K562 (cell line): ENCODE results near the gene TTLL10. TPM values are rescaled to one million over a fixed set of nuclear protein-coding genes. Genes with fewer than 3 reads are reported as not detected.
A peak's percentile ranks its signal among the peaks of the same experiment; 100 is the strongest.

ENCODE experiments used
- ADNP ChIP-seq: fragments of 200-800 bp; sonication (Bioruptor generic); IDR thresholded peaks from 2 replicates; pipeline ENCODE4 v1.6.1; 2016; ENCODE audit warnings: missing genetic modification characterization, missing compliant biosample characterization
- ARNT ChIP-seq, 2 experiments: fragments of 450-650 bp; IDR thresholded peaks; 2 replicates each; pipeline ENCODE4 v1.6.1; 2016; ENCODE audit warnings: mild to moderate bottlenecking in 1 of 2
- CCAR2 ChIP-seq: fragments of 200-400 bp; formaldehyde crosslinking; IDR thresholded peaks from 2 replicates; pipeline ENCODE4 v1.6.1; 2017; ENCODE audit warnings: mild to moderate bottlenecking, low read depth, low read length
- CEBPB ChIP-seq: fragments of 450-650 bp; IDR thresholded peaks from 2 replicates; pipeline ENCODE4 v1.6.1; 2016; ENCODE audit warnings: missing genetic modification characterization, missing compliant biosample characterization
- CHD1 ChIP-seq: fragments of 200-600 bp; sonication (generic); IDR thresholded peaks from one replicate; pipeline ENCODE4 v1.6.1; 2012; ENCODE audit warnings: mild to moderate bottlenecking, moderate library complexity, low read length, inconsistent platforms
- COPS2 ChIP-seq: fragments of 450-650 bp; conservative IDR thresholded peaks from 2 replicates; pipeline ENCODE4 v1.6.1; 2016; ENCODE audit warnings: mild to moderate bottlenecking, moderate library complexity
- CTBP1 ChIP-seq: fragments of 450-650 bp; IDR thresholded peaks from 2 replicates; pipeline ENCODE4 v1.6.1; 2016; ENCODE audit warnings: borderline replicate concordance
- CUX1 ChIP-seq: fragments of 200-800 bp; sonication (Bioruptor generic); IDR thresholded peaks from 2 replicates; pipeline ENCODE4 v1.6.1; 2016; ENCODE audit warnings: missing genetic modification characterization, missing compliant biosample characterization
- DIDO1 ChIP-seq: fragments of 450-650 bp; IDR thresholded peaks from 2 replicates; pipeline ENCODE4 v1.6.1; 2016; ENCODE audit warnings: low read depth, missing biosample characterization, missing genetic modification characterization
- FOS ChIP-seq: IDR thresholded peaks from 3 replicates; pipeline ENCODE4 v1.6.1; 2011; ENCODE audit not compliant: insufficient read length; ENCODE audit errors: extremely low read depth
- HMG20A ChIP-seq: fragments of 450-650 bp; formaldehyde crosslinking; conservative IDR thresholded peaks from 2 replicates; pipeline ENCODE4 v1.4.0; 2020; ENCODE audit warnings: mild to moderate bottlenecking, mixed read lengths
- HNRNPLL ChIP-seq: fragments of 200-400 bp; formaldehyde crosslinking; IDR thresholded peaks from 2 replicates; pipeline ENCODE4 v1.6.1; 2017; ENCODE audit warnings: low read length, low read depth, mild to moderate bottlenecking; ENCODE audit not compliant: poor library complexity, severe bottlenecking
- HSF4 ChIP-seq: fragments of 250-450 bp; sonication (Bioruptor Pico); IDR thresholded peaks from 2 replicates; pipeline ENCODE4 v2.1.2; 2022; ENCODE audit warnings: mild to moderate bottlenecking, moderate library complexity, borderline replicate concordance
- NFE2 ChIP-seq: IDR thresholded peaks from 2 replicates; pipeline ENCODE4 v1.6.1; 2014; ENCODE audit warnings: antibody characterized with exemption, low read depth
- POLR2H ChIP-seq: IDR thresholded peaks from 2 replicates; pipeline ENCODE4 v1.6.1; 2016; ENCODE audit warnings: missing genetic modification characterization, low read depth, mild to moderate bottlenecking, control low read depth, missing compliant biosample characterization, moderate library complexity
- SAFB ChIP-seq: fragments of 200-400 bp; formaldehyde crosslinking; IDR thresholded peaks from 2 replicates; pipeline ENCODE4 v1.6.1; 2017; ENCODE audit warnings: low read depth, low read length, borderline replicate concordance
- SFPQ ChIP-seq: fragments of 200-400 bp; formaldehyde crosslinking; IDR thresholded peaks from 2 replicates; pipeline ENCODE4 v1.6.1; 2017; ENCODE audit warnings: mild to moderate bottlenecking, low read depth, low read length, moderate library complexity
- SRSF1 ChIP-seq: fragments of 200-400 bp; formaldehyde crosslinking; IDR thresholded peaks from 2 replicates; pipeline ENCODE4 v1.6.1; 2017; ENCODE audit warnings: mild to moderate bottlenecking, low read depth, low read length, moderate library complexity
- TCF7 ChIP-seq: sonication (generic); IDR thresholded peaks from 2 replicates; pipeline ENCODE4 v1.6.1; 2016; ENCODE audit warnings: antibody characterized with exemption, borderline replicate concordance
- ZBTB1 ChIP-seq: sonication (generic); formaldehyde crosslinking; IDR thresholded peaks from 2 replicates; pipeline ENCODE4 v1.8.1; 2023; ENCODE audit warnings: missing genetic modification reagents, low read depth, mild to moderate bottlenecking, borderline replicate concordance
- ZBTB17 ChIP-seq: fragments of 450-650 bp; formaldehyde crosslinking; IDR thresholded peaks from 2 replicates; pipeline ENCODE4 v1.4.0; 2020; ENCODE audit warnings: mild to moderate bottlenecking
- ZNF668 ChIP-seq: fragments of 250-450 bp; sonication (Bioruptor Pico); IDR thresholded peaks from 2 replicates; pipeline ENCODE4 v1.8.0; 2022; ENCODE audit warnings: mild to moderate bottlenecking, inconsistent platforms
- ZNF76 ChIP-seq: fragments of 250-450 bp; sonication (Bioruptor Pico); IDR thresholded peaks from 2 replicates; pipeline ENCODE4 v1.4.0; 2020; ENCODE audit warnings: mild to moderate bottlenecking, moderate library complexity, borderline replicate concordance
- polyA plus RNA-seq, 8 experiments: library from polyadenylated mRNA; depleted of rRNA in 4 of 8; stranded (reverse) in 5 of 8; unstranded in 3 of 8; fragments of >200 nt; fragmentation: Nextera tagmentation in 2 of 8; fragmentation: Illumina TruSeq in 1 of 8; extraction: Ambion mirVana in 2 of 8; extraction: Trizol in 1 of 8; gene quantifications; 2 replicates each; pipeline versions ENCODE4 v1.2.1 to v1.2.3, GENCODE V29; 2011 to 2014; ENCODE audit warnings: inconsistent platforms in 1 of 8, missing spikeins in 1 of 8
- total RNA-seq, 7 experiments: library from RNA; depleted of rRNA in 6 of 7; stranded (reverse); fragments of >200 nt in 6 of 7; fragmentation: Illumina TruSeq in 2 of 7; extraction: Trizol in 2 of 7; gene quantifications; 2 replicates each; pipeline versions ENCODE4 v1.2.1 to v1.2.3, GENCODE V29; 2011 to 2021; ENCODE audit warnings: low replicate concordance in 1 of 7

Gene TTLL10
- total and polyA plus RNA-seq, 9 of the 15 experiments (the other 6 are each of a cell fraction or from before 2014, with no cell fraction given) = not detected

DNA sequence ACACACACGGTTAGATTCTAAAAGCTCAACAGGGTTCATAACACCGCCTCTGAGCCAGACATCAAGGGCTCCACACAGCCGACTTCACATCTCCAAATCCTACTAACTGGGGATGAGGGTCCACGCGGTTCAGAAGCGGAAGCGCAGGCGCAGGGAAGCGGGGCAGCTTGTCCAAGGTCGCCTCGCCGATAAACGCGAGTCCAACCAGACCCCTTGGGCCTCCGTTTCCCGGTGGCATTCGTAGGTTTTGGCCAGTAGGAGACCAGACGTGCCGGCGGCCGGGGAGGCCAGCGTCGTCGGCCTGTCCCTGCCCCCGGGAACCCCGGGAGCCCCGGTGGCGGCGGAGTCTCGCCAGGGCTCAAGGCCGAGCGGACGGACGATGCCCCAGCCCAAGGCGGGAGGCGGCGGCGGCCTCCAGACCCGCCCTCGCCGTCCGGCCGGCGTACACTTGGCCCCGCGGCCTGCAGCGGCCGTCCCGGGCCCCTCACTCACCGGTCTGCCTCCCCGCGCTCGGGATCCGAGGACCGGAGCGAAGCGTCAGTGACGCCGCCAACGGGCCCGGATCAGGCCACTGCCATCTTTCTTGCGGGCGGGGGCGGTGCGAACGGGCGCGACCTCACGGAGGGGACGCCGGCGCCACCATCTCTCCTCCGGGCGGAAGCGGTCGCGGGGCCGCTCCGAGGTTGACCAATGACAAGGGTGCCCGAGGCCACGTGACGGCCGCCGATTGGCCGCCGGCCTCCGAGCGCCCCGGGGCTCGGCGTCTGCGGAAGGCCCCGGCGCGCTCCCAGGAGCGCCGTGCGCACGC, 57.9 kb downstream of the TTLL10 start, which contains the start of gene SDF4 (continued):
- TF ChIP-seq CUX1 (no peak), SFPQ (no peak), COPS2 (no peak), CHD1 (peak; percentile 31), SAFB (no peak), DIDO1 (tag) (no peak), ZBTB1 (CRISPR knock-in tag) (no peak), ZNF76 (peak; percentile 90; the same call in 1 of the 2 replicates), CEBPB (tag) (no peak), HMG20A (CRISPR knock-in tag) (no peak), ARNT (IDR thresholded peaks at IDR 0.05) (no peak), CTBP1 (peak; percentile 98), HSF4 (no peak), ZBTB17 (CRISPR knock-in tag) (peak; percentile 82), FOS (peak; percentile 88), SRSF1 (no peak), ADNP (tag) (no peak), HNRNPLL (peak; percentile 51), CCAR2 (no peak), NFE2 (no peak), POLR2H (tag) (peak; percentile 92), ZNF668 (CRISPR knock-in tag) (no peak), TCF7 (no peak)
